Choroid plexus epithelial cell (primary cell): Measurements from ENCODE around the gene NPAS2.

Experiments used
- DNase-seq: peaks from one replicate; pipeline ENCODE4 v3.0.0-alpha.2; 2010; ENCODE audit warnings: low read depth
- H3K4me3 ChIP-seq: 2 replicates; pipeline ENCODE4 v1.5.1; 2011; ENCODE audit warnings: low read depth, mild to moderate bottlenecking, control low read depth, low read length, moderate library complexity
- CTCF ChIP-seq: conservative IDR thresholded peaks from 2 replicates; pipeline ENCODE4 v1.5.1; 2011; ENCODE audit warnings: low read depth, mild to moderate bottlenecking, control low read depth, inconsistent platforms, low read length, moderate library complexity

Gene NPAS2

GRCh38 chr2:100944617-100945432, 124.9 kb downstream of the NPAS2 start:
- no peak for DNase-seq
- TF ChIP-seq CTCF = no peak
- H3K4me3 ChIP-seq = no peak overlapping the region

GRCh38 chr2:100945433-100945740, 125.4 kb downstream of the NPAS2 start:
- no peak overlapping the region for H3K4me3 ChIP-seq
- no peak for DNase-seq
- TF ChIP-seq CTCF = no peak

- no peak overlapping the region for H3K4me3 ChIP-seq
- no peak for DNase-seq
- no peak for TF ChIP-seq CTCF
Measured at GRCh38 chr2:100945930-100946607, 126.1 kb downstream of the NPAS2 start.

GRCh38 chr2:100948942-100949811, 129.2 kb downstream of the NPAS2 start:
- H3K4me3 ChIP-seq = no peak overlapping the region
- TF ChIP-seq CTCF = no peak
- no peak for DNase-seq

GRCh38 chr2:100952512-100952911, 132.6 kb downstream of the NPAS2 start:
- no peak for TF ChIP-seq CTCF
- no peak overlapping the region for H3K4me3 ChIP-seq
- no peak for DNase-seq

- no peak for TF ChIP-seq CTCF
- H3K4me3 ChIP-seq = no peak overlapping the region
- no peak for DNase-seq
Measured at GRCh38 chr2:100953406-100954043, 133.6 kb downstream of the NPAS2 start.
